MM.1S (cell line): ENCODE measurements around the gene MSTN.

Experiments used
- CTCF ChIP-seq: fragments of 300-600 bp; sonication (generic); IDR thresholded peaks from 2 replicates; pipeline ENCODE4 v1.5.1; 2016; ENCODE audit warnings: antibody characterized with exemption, low read length, mixed read lengths
- EZH2 ChIP-seq: fragments of 300-600 bp; sonication (generic); optimal IDR thresholded peaks from 2 replicates; pipeline ENCODE3; 2017; ENCODE audit warnings: low read depth, mild to moderate bottlenecking, antibody characterized with exemption, low read length, mixed read lengths
- EZH2phosphoT487 ChIP-seq: fragments of 300-600 bp; sonication (generic); IDR thresholded peaks from 2 replicates; pipeline ENCODE4 v1.6.1; 2018; ENCODE audit warnings: antibody characterized with exemption, low read length

- TF ChIP-seq CTCF = no peak
- no peak for TF ChIP-seq EZH2
- no peak for TF ChIP-seq EZH2phosphoT487
Observed at GRCh38 chr2:190051223-190051622, 11.3 kb downstream of the MSTN start.
